K562 (cell line): ENCODE results near the gene PAF1. TPM values are rescaled to one million over a fixed set of nuclear protein-coding genes. Genes with fewer than 3 reads are reported as not detected.

ENCODE experiments used
- NFATC3 ChIP-seq: fragments of 450-650 bp; IDR thresholded peaks from 2 replicates; pipeline ENCODE4 v1.6.1; 2017; ENCODE audit warnings: mild to moderate bottlenecking
- PRDM10 ChIP-seq: fragments of 450-650 bp; IDR thresholded peaks from 2 replicates; pipeline ENCODE4 v1.6.1; 2018; ENCODE audit not compliant: partially characterized antibody
- ZBTB40 ChIP-seq, 2 experiments: fragments of 450-650 bp in 1 of 2; sonication (generic) in 1 of 2; formaldehyde crosslinking in 1 of 2; IDR thresholded peaks; 2 replicates each; pipeline versions ENCODE4 v1.7.1 to v1.9.0; 2016 to 2022; ENCODE audit warnings: inconsistent platforms in 1 of 2, mild to moderate bottlenecking in 1 of 2, missing genetic modification reagents in 1 of 2
- ZC3H4 ChIP-seq: sonication (generic); formaldehyde crosslinking; IDR thresholded peaks from 2 replicates; pipeline ENCODE4 v1.9.0; 2021; ENCODE audit warnings: missing genetic modification reagents, borderline replicate concordance
- polyA plus RNA-seq, 8 experiments: library from polyadenylated mRNA; depleted of rRNA in 4 of 8; stranded (reverse) in 5 of 8; unstranded in 3 of 8; fragments of >200 nt; fragmentation: Nextera tagmentation in 2 of 8; fragmentation: Illumina TruSeq in 1 of 8; extraction: Ambion mirVana in 2 of 8; extraction: Trizol in 1 of 8; gene quantifications; 2 replicates each; pipeline versions ENCODE4 v1.2.1 to v1.2.3, GENCODE V29; 2011 to 2014; ENCODE audit warnings: inconsistent platforms in 1 of 8, missing spikeins in 1 of 8
- total RNA-seq, 7 experiments: library from RNA; depleted of rRNA in 6 of 7; stranded (reverse); fragments of >200 nt in 6 of 7; fragmentation: Illumina TruSeq in 2 of 7; extraction: Trizol in 2 of 7; gene quantifications; 2 replicates each; pipeline versions ENCODE4 v1.2.1 to v1.2.3, GENCODE V29; 2011 to 2021; ENCODE audit warnings: low replicate concordance in 1 of 7

PAF1 gene
- total and polyA plus RNA-seq, 9 of the 15 experiments (the other 6 are each of a cell fraction or from before 2014, with no cell fraction given): 1.5 to 45.0 (median 33.8) TPM

GRCh38 chr19:39411832-39412099 lies 20.9 kb upstream of the PAF1 start (continued):
- TF ChIP-seq ZBTB40 (IDR thresholded peaks at IDR 0.05) (no peak), ZBTB40 (CRISPR knock-in tag; IDR thresholded peaks at IDR 0.05) (no peak), PRDM10 (no peak), ZC3H4 (CRISPR knock-in tag) (no peak), NFATC3 (no peak)
